Inferior parietal cortex (tissue), 1 donor: ENCODE data around the gene KNSTRN.

ENCODE experiments used
- DNase-seq: peaks from one replicate; pipeline ENCODE4 v3.0.0-alpha.2; 2016; ENCODE audit errors: extremely low spot score

KNSTRN gene, protein sequence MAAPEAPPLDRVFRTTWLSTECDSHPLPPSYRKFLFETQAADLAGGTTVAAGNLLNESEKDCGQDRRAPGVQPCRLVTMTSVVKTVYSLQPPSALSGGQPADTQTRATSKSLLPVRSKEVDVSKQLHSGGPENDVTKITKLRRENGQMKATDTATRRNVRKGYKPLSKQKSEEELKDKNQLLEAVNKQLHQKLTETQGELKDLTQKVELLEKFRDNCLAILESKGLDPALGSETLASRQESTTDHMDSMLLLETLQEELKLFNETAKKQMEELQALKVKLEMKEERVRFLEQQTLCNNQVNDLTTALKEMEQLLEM

DNA sequence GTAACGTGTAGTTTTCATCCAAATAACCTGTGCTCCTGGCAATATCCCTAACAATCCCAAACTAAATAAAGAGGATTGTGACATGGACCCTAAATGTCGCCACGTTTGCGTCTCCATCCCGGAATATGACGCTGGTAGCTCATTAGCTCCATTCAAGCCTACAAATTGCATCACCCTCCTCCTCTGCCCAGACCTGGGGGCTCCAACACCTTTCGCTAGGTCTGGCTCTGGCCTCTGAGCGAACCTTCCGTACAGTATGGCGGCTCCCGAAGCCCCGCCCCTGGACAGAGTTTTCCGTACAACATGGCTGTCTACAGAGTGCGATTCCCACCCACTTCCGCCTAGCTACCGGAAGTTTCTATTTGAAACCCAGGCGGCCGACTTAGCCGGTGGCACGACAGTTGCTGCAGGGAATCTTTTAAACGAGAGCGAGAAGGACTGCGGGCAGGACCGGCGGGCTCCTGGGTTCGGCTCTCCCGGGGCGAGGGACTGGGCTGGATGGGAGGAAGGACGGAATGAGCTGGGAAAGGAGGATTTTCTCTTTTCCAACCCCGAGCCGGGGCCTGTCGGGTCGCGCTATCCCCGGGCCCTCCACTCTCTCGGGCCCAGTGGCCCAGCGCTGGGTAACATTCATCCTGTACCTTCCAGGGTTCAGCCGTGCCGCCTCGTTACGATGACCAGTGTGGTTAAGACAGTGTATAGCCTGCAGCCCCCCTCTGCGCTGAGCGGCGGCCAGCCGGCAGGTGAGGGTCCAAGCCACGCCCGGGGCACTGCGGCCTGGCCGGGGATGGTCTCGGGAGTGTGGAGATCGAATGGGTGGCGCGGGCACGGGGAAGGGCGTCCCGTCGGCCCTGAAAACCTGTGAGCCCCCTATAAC, at the start of gene KNSTRN:
Gene KNSTRN, plus strand, starts transcription at position 142 of the 877 bp plus-strand sequence. Its CDS starts 115 bp downstream, at position 257.
- DNase-seq, result peak; percentile 96

DNA sequence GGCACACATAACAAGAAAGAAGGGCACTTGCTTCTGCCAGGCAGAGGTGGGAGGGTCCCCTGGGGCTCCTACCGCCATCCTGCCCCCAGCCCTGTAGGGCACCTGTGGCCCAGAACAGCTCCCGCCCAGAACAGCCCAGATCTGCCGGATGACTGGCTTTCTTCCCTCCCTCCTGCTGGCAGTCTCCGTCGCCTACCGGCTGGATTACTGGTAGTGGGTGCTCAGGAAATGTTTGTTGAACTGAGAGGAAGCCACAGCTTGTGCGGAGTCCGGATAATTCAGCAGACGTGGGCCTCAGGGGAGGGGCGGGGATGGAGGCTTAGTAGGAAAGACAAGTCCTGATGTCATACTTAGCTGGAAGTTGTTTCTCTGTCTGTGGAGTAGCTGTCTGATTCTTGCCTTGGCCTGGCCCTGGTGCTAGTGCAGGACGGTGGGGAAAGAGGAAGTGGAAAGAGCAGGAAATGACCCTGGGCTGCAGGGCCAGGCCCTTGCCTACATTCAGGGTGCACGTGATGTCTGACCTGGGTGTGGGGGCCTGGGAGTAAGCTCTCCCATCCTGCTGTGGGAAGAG, 48.5 kb upstream of the KNSTRN start:
- DNase-seq, result no peak

DNA sequence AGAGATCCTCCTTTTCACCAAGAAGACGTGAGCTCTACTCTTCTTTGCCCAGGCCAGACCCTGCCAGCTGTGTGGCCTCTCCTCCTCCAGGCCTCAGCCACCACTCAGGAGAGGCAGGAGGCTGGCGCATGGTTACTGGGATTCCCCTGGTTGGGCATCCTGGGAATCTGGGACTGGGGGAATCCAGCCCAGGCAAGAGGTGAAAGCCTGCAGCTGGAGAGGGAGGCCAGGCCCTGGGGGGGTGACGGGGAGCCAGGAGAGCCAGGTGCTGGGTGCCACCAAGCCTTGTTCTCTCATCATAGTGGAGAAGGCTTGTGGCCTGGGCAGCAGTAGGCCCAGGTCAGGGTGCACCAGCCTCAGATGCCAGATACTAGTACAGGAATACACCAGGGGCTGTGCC, 48.0 kb upstream of the KNSTRN start:
- DNase-seq, result no peak

DNA sequence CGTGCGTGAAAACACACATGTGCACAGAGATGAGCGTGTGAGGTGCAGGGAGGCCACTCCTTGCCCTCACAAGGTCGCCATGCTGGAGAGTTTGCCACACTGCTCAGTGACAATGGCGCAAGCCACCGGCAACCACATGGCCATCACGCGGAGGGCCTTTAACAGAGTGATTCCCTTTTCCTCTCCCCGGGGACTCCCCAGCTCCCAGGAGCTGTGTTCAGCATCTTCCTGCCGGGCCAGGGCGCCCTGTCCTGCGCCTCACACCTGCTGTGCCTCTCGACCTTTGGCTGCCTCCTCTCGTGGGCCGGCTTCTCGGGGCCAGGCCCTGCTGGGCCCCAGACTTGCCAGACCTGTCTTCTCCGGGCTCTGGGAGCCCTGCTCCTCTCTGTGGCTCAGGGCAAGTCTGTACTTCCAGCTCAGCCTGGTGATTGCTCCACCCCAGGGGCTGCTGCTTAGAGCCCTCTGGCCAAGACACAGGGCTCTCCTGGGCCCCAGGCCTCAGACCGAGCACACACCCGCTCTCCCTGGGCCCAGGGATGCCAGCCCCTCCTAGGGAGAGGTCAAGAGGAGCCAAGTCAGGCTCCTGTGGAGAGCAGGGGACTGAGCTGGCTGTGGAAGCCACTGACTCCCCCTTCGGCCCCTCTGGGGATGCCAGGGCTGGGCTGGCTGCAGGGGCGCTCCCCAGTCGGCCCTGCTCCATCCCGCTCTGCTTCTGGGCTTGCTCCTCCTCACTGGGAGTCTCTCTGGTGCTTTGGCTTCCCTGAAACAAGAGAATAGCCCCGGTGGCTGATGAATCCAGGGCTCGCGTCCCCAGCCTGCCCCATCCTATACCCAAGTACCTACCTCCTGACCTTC, 47.4 kb upstream of the KNSTRN start:
- DNase-seq, result no peak

DNA sequence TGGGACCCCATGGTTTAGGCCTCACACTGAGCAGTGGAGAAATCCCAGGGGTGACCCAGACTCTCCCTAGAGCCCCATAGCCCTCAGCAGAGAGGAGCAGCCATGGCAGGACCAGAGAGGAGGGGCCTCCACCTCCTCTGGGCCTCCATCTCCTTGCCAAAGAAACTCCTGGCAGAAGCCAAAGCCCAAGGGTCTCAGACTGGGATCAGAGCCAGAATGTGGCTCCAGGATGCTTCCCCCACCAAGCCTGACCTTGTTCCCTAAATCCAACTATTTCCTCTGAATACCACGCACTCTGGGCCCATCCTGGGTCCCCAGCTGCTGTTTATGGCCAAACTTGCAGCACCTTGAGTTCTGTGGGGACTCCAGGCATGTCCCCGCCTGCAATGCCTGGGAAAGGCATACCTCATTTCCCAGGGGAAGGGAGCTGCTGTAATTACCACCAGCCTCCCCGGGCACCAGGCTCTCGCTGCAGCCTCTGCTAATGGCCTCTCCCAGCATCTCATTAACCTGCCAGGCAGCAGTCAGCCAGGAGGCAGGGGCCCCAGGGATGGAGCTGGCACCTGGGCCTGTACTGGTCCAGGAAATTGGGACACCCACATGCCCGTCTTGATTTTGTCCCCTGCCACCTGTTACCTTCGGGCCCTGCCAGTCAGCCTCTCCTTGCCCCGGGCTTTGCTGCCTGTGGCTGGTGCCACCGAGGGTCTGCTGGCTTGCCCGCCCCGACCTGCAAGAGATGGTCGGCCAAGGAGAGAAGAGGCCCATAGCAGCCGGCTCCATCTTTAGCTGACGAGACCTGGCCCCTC, 46.4 kb upstream of the KNSTRN start:
- no peak for DNase-seq

DNA sequence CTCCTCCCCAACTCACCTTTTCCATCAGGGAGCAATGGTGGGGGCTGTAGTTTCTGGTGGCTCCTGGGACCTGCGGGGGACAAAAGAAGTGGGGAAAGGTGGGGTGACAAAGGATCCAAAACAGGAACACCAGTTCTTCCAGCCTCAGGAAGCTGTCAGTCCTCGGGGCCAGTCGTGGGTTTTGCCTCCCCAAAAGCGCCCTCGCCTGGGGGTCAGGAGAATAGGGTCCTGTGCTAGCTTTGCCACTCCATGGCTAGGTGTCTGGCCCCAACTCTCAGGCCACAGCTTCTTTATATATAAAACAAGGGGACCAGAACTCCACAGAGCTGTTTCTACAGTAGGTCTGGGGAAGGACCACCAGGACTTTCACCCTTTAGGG, 45.8 kb upstream of the KNSTRN start:
- DNase-seq, result no peak

DNA sequence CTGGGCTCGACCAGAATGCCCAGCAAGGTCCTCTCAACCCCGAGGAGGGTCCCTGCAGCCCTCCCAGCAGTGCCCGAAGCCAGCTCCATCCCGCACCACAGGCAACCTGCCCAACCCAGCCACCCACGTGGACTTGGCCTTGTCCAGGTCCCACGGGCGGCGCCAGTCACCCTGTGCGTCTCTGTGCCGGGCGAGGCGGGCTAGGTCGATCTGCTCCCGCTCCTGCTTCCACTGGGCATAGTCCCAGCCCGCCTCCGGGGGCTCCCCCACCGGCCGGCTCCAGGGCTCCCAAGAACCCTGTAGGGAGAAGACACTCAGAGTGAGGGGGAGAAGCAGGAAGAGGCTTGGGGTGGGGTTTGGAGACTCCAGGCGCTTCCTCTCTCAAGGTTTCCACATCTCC, 44.9 kb upstream of the KNSTRN start:
- no peak for DNase-seq

DNA sequence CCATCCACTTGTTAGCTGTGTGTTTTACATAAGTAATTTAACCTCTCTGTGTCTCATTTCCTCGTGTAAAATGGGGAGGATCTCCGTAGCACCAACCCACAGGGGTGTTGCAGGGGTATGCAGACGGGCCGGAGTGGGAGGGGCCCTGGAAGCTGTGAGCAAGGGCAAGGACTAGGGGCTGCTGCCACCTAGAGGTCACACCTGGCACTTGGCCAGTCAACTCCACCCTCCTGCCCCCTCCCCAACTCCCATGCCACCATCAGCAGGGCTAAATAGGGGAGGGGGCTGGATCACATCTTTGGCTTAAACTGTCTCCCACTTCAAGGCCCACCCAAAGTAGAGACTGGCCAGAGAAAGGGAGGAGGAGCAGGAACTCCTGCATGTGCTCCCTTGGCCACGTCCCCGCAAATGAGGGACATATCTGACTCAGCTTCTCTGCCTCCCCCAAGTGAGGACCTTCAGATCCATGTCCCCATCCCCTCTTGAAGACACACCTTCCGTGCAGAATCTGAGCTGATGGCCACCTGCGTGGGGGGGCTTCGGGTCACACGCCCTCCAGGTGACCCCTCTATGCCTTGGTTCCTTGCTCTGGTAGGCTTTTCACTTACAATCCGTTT, 44.4 kb upstream of the KNSTRN start:
- DNase-seq, result no peak

DNA sequence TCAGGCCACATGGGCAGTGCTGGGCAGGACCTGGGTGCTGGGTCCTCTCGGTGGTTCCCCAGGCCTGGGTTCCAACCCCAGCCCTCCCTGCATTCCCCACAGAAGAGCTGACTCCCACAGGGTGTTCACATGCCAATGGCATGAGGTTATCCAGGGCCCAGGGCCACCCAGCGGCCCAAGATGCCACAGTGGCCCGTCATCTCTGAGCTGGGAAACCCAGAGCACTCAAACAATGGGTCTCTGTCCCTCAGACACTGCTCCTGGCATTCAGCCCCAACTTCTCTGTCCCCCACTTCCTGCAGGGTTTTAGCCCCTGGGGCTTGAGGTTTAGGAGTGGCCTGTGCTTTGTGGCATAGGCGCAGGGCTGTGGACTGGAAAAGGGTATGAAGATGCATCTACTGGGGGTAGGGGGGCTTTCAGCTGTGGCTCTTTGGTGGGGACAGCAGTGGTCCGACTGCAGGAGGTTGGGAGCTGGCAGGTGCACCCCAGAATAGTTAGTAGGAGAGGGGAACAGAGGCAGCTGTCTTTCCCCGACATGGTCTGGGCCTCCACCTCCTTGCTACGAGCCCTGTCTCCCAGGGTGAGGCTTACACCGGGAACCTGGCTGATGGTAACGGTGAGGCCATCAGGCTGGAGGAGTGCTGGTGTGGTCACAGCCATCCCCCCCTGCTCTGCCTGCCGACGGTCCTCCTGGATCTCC, 43.5 kb upstream of the KNSTRN start:
- DNase-seq, result peak; percentile 47

DNA sequence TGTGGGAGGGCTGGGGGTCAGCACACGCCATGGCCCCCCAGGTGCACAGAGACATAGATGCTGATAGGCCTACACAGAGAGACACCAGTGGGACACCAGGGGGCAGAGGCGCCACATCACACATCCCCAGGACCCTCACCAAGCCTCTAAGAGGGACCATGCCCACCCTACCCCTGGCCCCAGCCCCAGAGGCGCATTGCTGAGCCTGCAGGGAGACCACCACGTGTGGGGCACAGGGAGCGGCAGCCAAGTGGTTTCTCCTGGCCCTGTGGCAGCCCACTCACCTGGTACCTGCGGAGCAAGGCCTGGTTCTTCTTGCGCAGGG, 42.9 kb upstream of the KNSTRN start:
- no peak for DNase-seq

DNA sequence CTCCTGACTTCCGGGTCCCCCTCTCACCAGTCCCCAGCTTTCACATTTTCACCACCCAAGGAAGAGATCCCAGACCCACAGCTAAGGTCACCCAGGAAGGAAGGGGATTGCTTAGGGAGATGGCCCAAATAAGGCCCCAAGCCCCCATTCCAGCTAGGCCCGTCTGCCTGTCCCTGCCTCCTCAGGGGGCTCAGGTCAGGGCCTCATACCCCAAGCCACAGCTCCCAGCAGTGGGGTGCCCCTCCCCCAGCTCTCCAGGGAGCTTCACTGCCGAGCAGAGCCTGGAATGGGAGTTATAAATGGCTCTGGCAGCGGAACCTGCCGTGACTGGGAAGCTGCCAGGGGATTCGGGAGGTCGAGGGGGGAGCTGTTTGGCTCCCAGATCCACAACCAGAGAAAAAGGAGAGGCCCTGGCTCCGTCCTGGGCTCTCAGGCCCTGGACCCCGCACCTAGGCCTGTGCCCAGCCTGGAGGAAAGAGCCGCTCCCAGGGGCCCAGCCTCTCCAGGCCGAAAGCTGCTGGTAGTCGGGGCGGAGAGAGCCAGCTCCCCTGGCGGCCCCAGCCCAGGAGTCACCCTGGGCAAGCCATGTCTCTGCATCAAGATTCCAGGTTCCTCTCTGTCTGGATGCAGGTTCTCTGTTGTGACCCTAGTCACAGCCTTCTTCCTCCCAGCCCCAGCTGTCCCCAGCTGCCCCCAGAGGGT, 42.3 kb upstream of the KNSTRN start:
- peak; percentile 51 for DNase-seq

DNA sequence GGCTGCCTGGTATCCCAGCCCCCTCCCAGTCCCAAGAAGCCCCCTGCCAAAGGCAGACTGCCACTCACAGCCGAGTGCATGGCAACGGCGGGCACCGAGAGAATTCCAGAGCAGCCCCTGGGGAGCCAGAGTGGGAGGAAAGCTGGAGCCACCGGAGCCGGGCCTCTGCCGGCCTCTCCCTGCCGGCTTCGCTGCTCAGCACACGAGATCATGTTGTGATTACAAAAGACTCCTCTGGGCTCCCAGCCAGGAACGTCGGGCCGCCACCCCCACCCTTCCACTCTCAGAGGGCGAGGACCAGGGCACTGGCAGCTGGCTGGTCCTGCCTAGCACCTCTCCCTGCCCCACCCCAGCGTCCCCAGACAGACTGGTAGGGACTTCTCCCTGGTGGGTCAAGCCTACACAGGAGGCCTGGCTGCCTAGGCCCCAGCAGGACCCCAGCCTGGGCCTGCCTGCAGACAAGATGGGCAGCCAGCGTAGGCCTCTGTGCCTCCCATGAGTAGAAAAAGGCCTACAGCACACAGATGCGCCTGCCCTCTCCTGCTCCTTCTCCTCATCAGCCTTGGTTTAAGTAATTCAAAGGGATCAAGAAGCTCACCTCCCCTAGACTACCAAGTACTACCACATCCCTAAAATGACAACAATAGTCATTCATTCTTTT, 41.7 kb upstream of the KNSTRN start, which contains the start of gene CCDC9B:
Gene CCDC9B, minus strand, starts transcription at position 200 of the 661 bp plus-strand sequence. Its CDS starts 120 bp downstream, at position 80.
- DNase-seq, result peak; percentile 82

DNA sequence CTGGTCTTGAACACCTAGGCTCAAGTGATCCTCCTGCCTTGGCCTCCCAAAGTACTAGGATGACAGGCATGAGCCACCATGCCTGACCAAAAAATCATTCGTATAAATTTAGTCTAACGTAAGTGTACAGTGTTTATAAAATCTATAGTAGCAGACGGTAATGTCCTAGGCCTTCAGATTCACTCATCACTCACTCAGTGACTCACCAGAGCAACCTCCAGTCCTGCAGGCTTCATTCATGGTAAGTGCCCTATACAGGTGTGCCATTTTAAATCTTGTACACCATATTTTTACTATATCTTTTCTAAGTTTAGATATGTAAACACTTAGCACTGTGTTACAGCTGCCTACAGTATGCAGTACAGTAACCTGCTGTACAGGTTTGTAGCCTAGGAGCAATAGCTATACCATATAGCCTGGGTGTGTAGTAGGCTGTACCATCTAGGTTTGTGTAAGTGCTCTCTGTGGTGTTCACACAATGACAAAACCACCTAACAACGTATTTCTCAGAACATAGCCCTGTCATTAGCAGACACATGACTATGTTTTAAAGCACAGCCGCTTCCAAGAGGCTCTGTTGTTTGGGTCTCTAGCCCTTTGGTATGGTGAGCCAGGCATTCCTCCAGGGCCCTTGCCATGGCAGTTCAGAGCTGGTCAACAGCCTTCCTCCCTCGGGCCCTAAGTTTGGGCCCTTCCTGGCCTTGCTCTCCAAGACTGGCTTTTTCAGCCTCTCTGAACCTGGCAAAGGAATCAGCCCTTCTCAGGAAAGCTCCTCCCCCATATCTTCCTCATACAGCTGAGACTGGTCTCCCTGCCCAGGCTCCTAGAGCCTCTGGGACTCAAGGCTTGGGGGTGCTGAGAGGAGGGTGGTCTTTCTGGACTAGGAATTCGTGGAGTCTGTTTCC, 39.9 kb upstream of the KNSTRN start:
- DNase-seq, result no peak

DNA sequence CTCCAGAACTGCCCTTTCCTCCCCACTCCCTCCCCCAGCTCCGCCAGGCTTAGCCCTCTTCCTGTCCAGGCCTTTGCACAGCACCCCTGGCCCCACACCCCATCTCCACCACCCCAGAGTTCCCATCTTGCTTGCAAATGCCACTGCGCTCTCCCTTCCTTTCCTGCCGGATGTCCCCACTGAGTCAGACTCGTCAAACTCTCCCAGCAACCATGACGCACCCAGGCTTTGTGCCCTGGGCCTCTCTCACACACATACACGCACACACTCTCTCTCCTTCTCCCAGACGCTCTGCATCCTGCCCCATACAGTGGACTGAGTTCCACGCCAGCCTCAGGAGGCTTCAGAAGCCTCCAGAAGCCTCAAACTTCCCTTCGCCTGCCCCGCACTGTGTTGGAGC, 39.0 kb upstream of the KNSTRN start:
- no peak for DNase-seq

DNA sequence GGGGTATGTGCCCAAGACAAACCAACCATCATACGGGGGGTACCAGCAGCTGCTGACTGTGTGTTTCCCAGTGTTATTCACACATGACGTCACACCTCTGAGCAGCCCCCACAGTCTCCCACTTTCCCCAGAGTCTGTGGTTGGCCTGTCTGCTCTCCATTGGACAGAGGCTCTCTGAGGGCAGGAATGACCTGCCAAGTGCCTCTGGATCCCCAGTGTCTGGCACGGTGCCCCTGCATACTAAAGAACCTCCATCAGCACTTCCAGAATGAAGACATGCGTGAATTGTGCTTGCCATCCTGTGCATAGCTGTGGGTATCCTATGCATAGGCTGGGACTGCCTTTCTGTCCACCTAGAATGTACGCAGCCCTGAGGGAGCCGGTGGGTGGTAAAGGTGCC, 38.3 kb upstream of the KNSTRN start:
- DNase-seq, result no peak

DNA sequence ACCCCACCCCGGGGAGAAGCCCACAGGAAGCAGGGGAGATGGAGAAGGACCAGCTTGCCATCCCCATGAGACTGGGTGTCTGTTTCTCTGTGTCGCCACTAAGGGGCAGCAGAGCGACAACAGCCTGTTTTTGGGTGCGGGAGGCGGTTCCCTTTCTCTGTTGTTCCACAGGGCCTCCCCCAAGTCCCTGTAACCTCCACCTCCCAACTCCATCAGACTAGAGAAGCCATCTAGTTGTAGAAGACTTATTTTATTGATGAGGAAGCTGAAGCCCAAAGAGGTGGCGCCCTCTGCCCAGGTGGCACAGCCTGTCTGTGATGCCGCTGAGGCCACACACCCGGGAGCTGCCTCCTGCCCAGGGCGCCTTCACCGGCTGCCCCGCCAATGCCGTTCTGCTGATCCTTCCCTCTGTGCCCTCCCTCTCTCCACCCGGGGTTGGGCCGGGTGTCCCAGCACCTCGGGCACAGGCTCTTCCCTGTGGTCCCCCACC, 37.8 kb upstream of the KNSTRN start:
- peak; percentile 68 for DNase-seq

DNA sequence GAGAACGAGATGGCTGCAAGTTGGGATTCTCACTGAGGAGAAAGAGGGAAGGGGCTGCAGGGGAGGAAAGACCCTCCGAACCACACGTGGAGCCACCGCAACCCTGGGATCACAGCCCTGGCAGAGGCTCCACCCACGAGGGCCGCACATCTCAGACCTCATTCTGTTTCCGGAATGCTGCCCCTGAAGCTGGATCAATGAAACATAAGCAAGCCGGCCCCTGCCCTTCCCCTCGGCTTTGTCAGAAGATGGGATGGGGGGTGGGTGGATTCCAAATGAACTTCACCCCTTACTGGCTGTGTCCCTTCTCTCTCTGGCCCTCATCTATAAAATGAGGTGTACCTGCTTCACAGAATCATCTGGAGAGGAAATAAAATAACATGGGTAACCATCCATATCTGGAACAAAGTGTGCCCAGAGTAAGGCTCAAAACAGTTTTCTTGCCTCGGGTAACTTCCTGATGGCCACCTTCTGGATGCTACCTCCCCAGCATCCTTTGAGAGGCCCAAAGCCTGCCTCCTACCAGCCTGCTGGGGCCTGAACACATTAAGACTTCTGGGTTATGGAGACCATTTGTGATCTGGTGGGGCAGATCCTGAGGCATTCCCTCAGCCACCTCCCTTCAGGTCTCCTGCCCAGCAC, 37.2 kb upstream of the KNSTRN start:
- no peak for DNase-seq
